ENCODE data around the gene PGAM5. TPM values are rescaled to one million over a fixed set of nuclear protein-coding genes. Genes with fewer than 3 reads are reported as not detected.

Gene PGAM5
- total RNA-seq, 1 donor from 2014 or later: 75.0 TPM

GRCh38 chr12:132761032-132761920 lies 50.6 kb downstream of the PGAM5 start, which contains the start of gene ANKLE2:
TSS of gene ANKLE2 (minus strand) at chr12:132761832. CDS start at chr12:132761798, 34 bp downstream.
- no peak for DNase-seq (ENCODE audit: low read depth)

GRCh38 chr12:132761921-132762583 lies 51.4 kb downstream of the PGAM5 start:
- no peak for TF ChIP-seq CTCF (conservative IDR thresholded peaks at IDR 0.05; ENCODE audit: low read depth, low read length)
- peak overlapping the region; percentile 77 for H3K4me3 ChIP-seq (ENCODE audit: low read depth, low read length)
- DNase-seq (ENCODE audit: low read depth): peak; percentile 19

More at GRCh38 chr12:132761032-132761920, 50.6 kb downstream of the PGAM5 start, which contains the start of gene ANKLE2:
- peak within 1 kb of the TSS; percentile 83 for H3K4me3 ChIP-seq (ENCODE audit: low read depth, low read length)
- TF ChIP-seq CTCF (conservative IDR thresholded peaks at IDR 0.05; ENCODE audit: low read depth, low read length): no peak

- no peak for TF ChIP-seq CTCF (conservative IDR thresholded peaks at IDR 0.05; ENCODE audit: low read depth, low read length)
- H3K4me3 ChIP-seq (ENCODE audit: low read depth, low read length): no peak overlapping the region
- DNase-seq (ENCODE audit: low read depth): no peak
Measured at GRCh38 chr12:132764231-132764630, 53.6 kb downstream of the PGAM5 start.

- DNase-seq (ENCODE audit: low read depth): no peak
- H3K4me3 ChIP-seq (ENCODE audit: low read depth, low read length): no peak overlapping the region
- TF ChIP-seq CTCF (conservative IDR thresholded peaks at IDR 0.05; ENCODE audit: low read depth, low read length): no peak
Measured at GRCh38 chr12:132765361-132765760, 54.7 kb downstream of the PGAM5 start.

- DNase-seq (ENCODE audit: low read depth): no peak
- TF ChIP-seq CTCF (conservative IDR thresholded peaks at IDR 0.05; ENCODE audit: low read depth, low read length): no peak
- no peak overlapping the region for H3K4me3 ChIP-seq (ENCODE audit: low read depth, low read length)
Measured at GRCh38 chr12:132766380-132767085, 55.9 kb downstream of the PGAM5 start.

- TF ChIP-seq CTCF (conservative IDR thresholded peaks at IDR 0.05; ENCODE audit: low read depth, low read length): no peak
- no peak for DNase-seq (ENCODE audit: low read depth)
- no peak overlapping the region for H3K4me3 ChIP-seq (ENCODE audit: low read depth, low read length)
Measured at GRCh38 chr12:132771126-132771838, 60.6 kb downstream of the PGAM5 start.

All from epithelial cell of proximal tubule (primary cell).